GM19239 (cell line): Measurements from ENCODE around the gene OR7G2.
A peak's percentile ranks its signal among the peaks of the same experiment; 100 is the strongest.

Experiments
- DNase-seq: peaks from one replicate; pipeline ENCODE4 v3.0.0; 2011; ENCODE audit warnings: low spot score; ENCODE audit not compliant: insufficient read length
- FAIRE-seq: peaks from 2 replicates; lab custom pipeline; 2011; peaks lifted over from hg19 to GRCh38; lab: Jason Lieb, UNC

Gene OR7G2

GRCh38 chr19:9107375-9107774 is at the start of gene OR7G2:
Gene OR7G2 (minus strand): TSS chr19:9107475. CDS start chr19:9103243, 4,232 bp downstream.
- no peak for DNase-seq
- FAIRE-seq = no peak

GRCh38 chr19:9156304-9156703 is 49.0 kb upstream of the OR7G2 start:
- FAIRE-seq (no peak), DNase-seq (no peak)

- FAIRE-seq = no peak
- no peak for DNase-seq
Measured at GRCh38 chr19:9155591-9155990, 48.3 kb upstream of the OR7G2 start.

- FAIRE-seq (no peak), DNase-seq (no peak)
Measured at GRCh38 chr19:9151367-9151766, 44.1 kb upstream of the OR7G2 start.

- DNase-seq = no peak
- no peak for FAIRE-seq
Measured at GRCh38 chr19:9150650-9151049, 43.4 kb upstream of the OR7G2 start.

- DNase-seq (no peak), FAIRE-seq (no peak)
Measured at GRCh38 chr19:9149997-9150396, 42.7 kb upstream of the OR7G2 start.

- no peak for FAIRE-seq
- no peak for DNase-seq
Measured at GRCh38 chr19:9148697-9149096, 41.4 kb upstream of the OR7G2 start.

- DNase-seq (no peak), FAIRE-seq (no peak)
Measured at GRCh38 chr19:9146882-9147281, 39.6 kb upstream of the OR7G2 start.

- no peak for FAIRE-seq
- no peak for DNase-seq
Measured at GRCh38 chr19:9144920-9145319, 37.6 kb upstream of the OR7G2 start.

GRCh38 chr19:9140159-9140874 is 33.0 kb upstream of the OR7G2 start, which contains the start of gene ZNF317:
Gene ZNF317 (plus strand): TSS chr19:9140397. CDS start chr19:9156017, 15,620 bp downstream.
- DNase-seq = peak; percentile 76
- FAIRE-seq = peak; percentile 97

- DNase-seq = no peak
- no peak for FAIRE-seq
Measured at GRCh38 chr19:9139609-9140158, 32.4 kb upstream of the OR7G2 start.

- DNase-seq (no peak), FAIRE-seq (no peak)
Measured at GRCh38 chr19:9132422-9132821, 25.1 kb upstream of the OR7G2 start.

- no peak for FAIRE-seq
- no peak for DNase-seq
Measured at GRCh38 chr19:9130965-9131364, 23.7 kb upstream of the OR7G2 start.

GRCh38 chr19:9128171-9128570 is 20.9 kb upstream of the OR7G2 start:
- FAIRE-seq (no peak), DNase-seq (no peak)

- FAIRE-seq = no peak
Measured at GRCh38 chr19:9126900-9127405, 19.7 kb upstream of the OR7G2 start, which contains the start of gene OR7G3. Gene OR7G3 (minus strand): TSS chr19:9126950. CDS start chr19:9126950, 0 bp downstream.

GRCh38 chr19:9116547-9116946 is 9.3 kb upstream of the OR7G2 start:
- DNase-seq = no peak
- FAIRE-seq = no peak

More at GRCh38 chr19:9126900-9127405, 19.7 kb upstream of the OR7G2 start, which contains the start of gene OR7G3:
- no peak for DNase-seq

GRCh38 chr19:9115307-9115813 is 8.1 kb upstream of the OR7G2 start, which contains the start of gene OR7G1:
Gene OR7G1 (minus strand): TSS chr19:9115763. CDS start chr19:9115763, 0 bp downstream.
- DNase-seq (no peak), FAIRE-seq (no peak)

GRCh38 chr19:9109959-9110358 is 2.7 kb upstream of the OR7G2 start:
- no peak for FAIRE-seq
- no peak for DNase-seq

GRCh38 chr19:9086761-9087160 is 20.5 kb downstream of the OR7G2 start, which contains the start of gene OR1M1:
Gene OR1M1 (plus strand): TSS chr19:9087061. CDS start chr19:9093245, 6,184 bp downstream.
- FAIRE-seq (no peak), DNase-seq (no peak)

- DNase-seq = no peak
- no peak for FAIRE-seq
Measured at GRCh38 chr19:9078651-9079050, 28.6 kb downstream of the OR7G2 start.

- no peak for DNase-seq
Measured at GRCh38 chr19:9076901-9077300, 30.4 kb downstream of the OR7G2 start.

More at GRCh38 chr19:9076901-9077300, 30.4 kb downstream of the OR7G2 start:
- FAIRE-seq = no peak
